Suprapubic skin (tissue), 4 donors: ENCODE results near the gene CNOT4. TPM values are rescaled to one million over a fixed set of nuclear protein-coding genes. Genes with fewer than 3 reads are reported as not detected.
"Not testable (repeated sequence)": the region's sequence is repeated elsewhere in the genome, so short reads cannot be mapped to it uniquely, and the experiment has no call there.

ENCODE experiments used
- DNase-seq, 2 donors: peaks; one replicate each; pipeline ENCODE4 v3.0.0-alpha.2; 2019; ENCODE audit warnings: low spot score in 2 of 2
- H3K27ac ChIP-seq: fragments of 200-600 bp; sonication (generic); one replicate; pipeline ENCODE4 v1.5.1; 2019
- H3K27me3 ChIP-seq: fragments of 200-600 bp; sonication (generic); one replicate; pipeline ENCODE4 v1.5.1; 2019
- H3K36me3 ChIP-seq: fragments of 200-600 bp; sonication (generic); one replicate; pipeline ENCODE4 v1.5.1; 2019
- H3K4me1 ChIP-seq: fragments of 200-600 bp; sonication (generic); one replicate; pipeline ENCODE4 v1.5.1; 2019
- H3K4me3 ChIP-seq: fragments of 200-600 bp; sonication (generic); one replicate; pipeline ENCODE4 v1.5.1; 2019; ENCODE audit warnings: mild to moderate bottlenecking
- H3K9me3 ChIP-seq: fragments of 200-600 bp; sonication (generic); one replicate; pipeline ENCODE4 v1.5.1; 2019
- EP300 ChIP-seq: sonication (generic); formaldehyde crosslinking; IDR thresholded peaks from one replicate; pipeline ENCODE4 v1.6.1; 2017; ENCODE audit warnings: antibody characterized with exemption
- POLR2A ChIP-seq, 2 donors: fragments of 450-650 bp; IDR thresholded peaks; one replicate each; pipeline ENCODE4 v1.6.1; 2017; ENCODE audit warnings: antibody characterized with exemption in 2 of 2, mild to moderate bottlenecking in 2 of 2, moderate library complexity in 2 of 2
- POLR2AphosphoS5 ChIP-seq, 3 donors: sonication (generic); formaldehyde crosslinking; IDR thresholded peaks; one replicate each; pipeline ENCODE4 v1.6.1; 2017; ENCODE audit warnings: antibody characterized with exemption in 3 of 3
- WGBS: methylation state at CpG from one replicate; pipeline ENCODE4 v1.1.5; 2018; 5-methylcytosine and 5-hydroxymethylcytosine counted together
- total RNA-seq, 4 donors: library from RNA; depleted of rRNA; stranded (reverse); fragments of >200 nt; gene quantifications; one replicate each; pipeline ENCODE4 v1.1.0, GENCODE V29; 2016
- TF ChIP-seq, protein P1 (sequence below), 2 donors: fragments of 200-600 bp in 1 of 2; fragments of 450-650 bp in 1 of 2; sonication (generic) in 1 of 2; IDR thresholded peaks; one replicate each; pipeline ENCODE4 v1.5.1; 2016 to 2019; ENCODE audit warnings: antibody characterized with exemption in 2 of 2, mild to moderate bottlenecking in 1 of 2, moderate library complexity in 1 of 2

The CNOT4 gene
- total RNA-seq, 4 donors from 2014 or later, result 17.2 to 32.3 (median 22.6) TPM

DNA sequence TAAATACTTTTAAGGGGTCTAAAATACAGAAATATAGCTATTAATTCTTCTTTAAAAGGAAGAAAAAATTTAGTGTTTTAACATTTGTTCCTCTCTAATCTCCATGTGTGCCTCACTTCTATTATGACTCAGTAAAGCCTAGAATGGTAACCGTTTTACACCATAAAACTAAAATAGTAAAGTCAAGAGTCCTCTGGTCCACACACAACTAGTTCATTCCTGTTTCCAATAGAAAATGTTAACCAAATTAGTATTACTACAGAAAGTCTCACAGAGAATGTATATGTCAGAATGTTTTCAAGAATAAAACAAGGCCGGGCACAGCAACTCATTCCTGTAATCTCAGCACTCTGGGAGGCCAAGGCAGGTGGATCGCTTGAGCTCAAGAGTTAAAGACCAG, 55.8 kb downstream of the CNOT4 start:
- no peaks in the 10 kb centered on the region for H3K27me3 ChIP-seq
- no peaks in the 10 kb centered on the region for H3K36me3 ChIP-seq
- DNase-seq, result no peak
- H3K9me3 ChIP-seq, result no peaks in the 10 kb centered on the region
- H3K4me3 ChIP-seq, result no peak overlapping the region
- 89% methylated on average over 3 of the region's 3 CpGs for WGBS
- H3K4me1 ChIP-seq, result peaks cover under 1% of the 10 kb centered on the region
- no peak overlapping the region for H3K27ac ChIP-seq
- no peak for TF ChIP-seq EP300
- TF ChIP-seq, protein P1, sequence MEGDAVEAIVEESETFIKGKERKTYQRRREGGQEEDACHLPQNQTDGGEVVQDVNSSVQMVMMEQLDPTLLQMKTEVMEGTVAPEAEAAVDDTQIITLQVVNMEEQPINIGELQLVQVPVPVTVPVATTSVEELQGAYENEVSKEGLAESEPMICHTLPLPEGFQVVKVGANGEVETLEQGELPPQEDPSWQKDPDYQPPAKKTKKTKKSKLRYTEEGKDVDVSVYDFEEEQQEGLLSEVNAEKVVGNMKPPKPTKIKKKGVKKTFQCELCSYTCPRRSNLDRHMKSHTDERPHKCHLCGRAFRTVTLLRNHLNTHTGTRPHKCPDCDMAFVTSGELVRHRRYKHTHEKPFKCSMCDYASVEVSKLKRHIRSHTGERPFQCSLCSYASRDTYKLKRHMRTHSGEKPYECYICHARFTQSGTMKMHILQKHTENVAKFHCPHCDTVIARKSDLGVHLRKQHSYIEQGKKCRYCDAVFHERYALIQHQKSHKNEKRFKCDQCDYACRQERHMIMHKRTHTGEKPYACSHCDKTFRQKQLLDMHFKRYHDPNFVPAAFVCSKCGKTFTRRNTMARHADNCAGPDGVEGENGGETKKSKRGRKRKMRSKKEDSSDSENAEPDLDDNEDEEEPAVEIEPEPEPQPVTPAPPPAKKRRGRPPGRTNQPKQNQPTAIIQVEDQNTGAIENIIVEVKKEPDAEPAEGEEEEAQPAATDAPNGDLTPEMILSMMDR (IDR thresholded peaks at IDR 0.05), result no peak
- TF ChIP-seq POLR2AphosphoS5 (IDR thresholded peaks at IDR 0.05), result no peak
- no peak for TF ChIP-seq POLR2A (IDR thresholded peaks at IDR 0.05)

DNA sequence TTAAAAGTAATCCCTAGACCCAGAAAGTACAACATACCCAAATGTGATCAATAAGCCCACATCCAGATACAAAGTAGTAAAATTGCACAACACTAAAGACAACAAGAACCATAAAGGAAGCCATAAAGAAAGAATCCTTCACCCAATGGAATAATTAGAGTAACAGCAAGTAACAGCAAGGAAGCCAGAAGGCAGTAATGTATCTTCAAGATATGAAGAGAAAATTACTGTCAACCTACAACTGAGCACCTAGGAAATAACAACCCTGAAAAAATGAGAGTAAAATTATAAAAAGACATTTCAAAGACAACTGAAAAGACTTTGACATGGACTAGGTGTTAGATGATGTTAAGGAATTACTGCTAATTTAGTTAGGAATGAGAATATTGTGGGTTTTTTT, 60.5 kb downstream of the CNOT4 start:
- Histone ChIP-seq H3K9me3 (no peaks in the 10 kb centered on the region), H3K4me3 (no peak overlapping the region), H3K36me3 (no peaks in the 10 kb centered on the region), H3K4me1 (peaks cover 24% of the 10 kb centered on the region), H3K27me3 (no peaks in the 10 kb centered on the region), H3K27ac (no peak overlapping the region)
- DNase-seq, result no peak
- TF ChIP-seq EP300 (no peak), POLR2AphosphoS5 (IDR thresholded peaks at IDR 0.05) (no peak), POLR2A (IDR thresholded peaks at IDR 0.05) (no peak)
- TF ChIP-seq, protein P1 (IDR thresholded peaks at IDR 0.05), result no peak

DNA sequence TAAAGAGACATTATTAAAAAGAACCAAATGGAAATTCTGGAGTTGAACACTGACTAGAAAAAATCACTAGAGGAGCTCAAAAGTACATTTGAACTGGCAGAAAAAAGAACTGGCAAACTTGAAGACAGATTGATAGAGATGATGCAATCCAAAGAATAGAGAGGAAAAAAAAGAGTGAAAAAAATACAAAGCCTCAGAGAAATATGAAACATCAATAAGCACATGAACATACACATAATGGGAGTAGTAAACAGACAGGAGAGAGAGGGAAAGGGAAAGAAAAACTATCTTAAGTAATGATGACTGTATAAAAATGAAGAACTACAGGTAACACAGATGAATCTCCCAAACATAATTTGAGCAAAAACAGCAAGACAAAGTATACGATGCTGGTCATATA, 61.1 kb downstream of the CNOT4 start:
- Histone ChIP-seq H3K27me3 (no peaks in the 10 kb centered on the region), H3K4me3 (no peak overlapping the region), H3K4me1 (peaks cover 24% of the 10 kb centered on the region), H3K27ac (no peak overlapping the region), H3K9me3 (no peaks in the 10 kb centered on the region), H3K36me3 (peaks cover 2% of the 10 kb centered on the region)
- no peak for DNase-seq
- TF ChIP-seq POLR2AphosphoS5 (IDR thresholded peaks at IDR 0.05), result no peak
- no peak for TF ChIP-seq POLR2A (IDR thresholded peaks at IDR 0.05)
- TF ChIP-seq, protein P1 (IDR thresholded peaks at IDR 0.05), result no peak
- no peak for TF ChIP-seq EP300
- WGBS, result 81% methylated on average over 1 of the region's 1 CpG

DNA sequence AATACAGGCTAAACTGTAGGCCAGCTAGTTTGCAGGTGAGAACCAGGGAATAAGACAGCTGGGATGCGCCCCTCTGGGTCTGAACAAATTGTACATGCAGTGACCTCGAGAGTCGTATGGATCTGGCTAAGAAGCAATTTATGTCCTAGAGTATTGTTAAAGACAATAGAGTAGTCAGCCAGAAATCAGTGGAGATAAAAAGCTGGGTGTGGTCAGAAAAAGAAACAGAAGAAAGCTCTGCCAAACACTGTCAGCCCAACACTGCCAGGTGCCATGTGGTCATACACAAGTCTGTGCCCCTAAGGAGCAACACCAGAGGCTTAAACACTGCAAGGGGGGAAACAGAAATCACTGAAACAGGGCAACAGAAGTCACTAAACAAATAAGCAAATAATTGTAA, 62.2 kb downstream of the CNOT4 start:
- H3K27ac ChIP-seq, result no peak overlapping the region
- TF ChIP-seq, protein P1 (IDR thresholded peaks at IDR 0.05), result no peak
- TF ChIP-seq POLR2AphosphoS5 (IDR thresholded peaks at IDR 0.05) (no peak), POLR2A (IDR thresholded peaks at IDR 0.05) (no peak), EP300 (no peak)
- DNase-seq, result no peak
- no peaks in the 10 kb centered on the region for H3K27me3 ChIP-seq
- no peak overlapping the region for H3K4me3 ChIP-seq
- H3K9me3 ChIP-seq, result no peaks in the 10 kb centered on the region
- peaks cover 4% of the 10 kb centered on the region for H3K36me3 ChIP-seq
- WGBS, result 38% methylated on average over 3 of the region's 3 CpGs
- H3K4me1 ChIP-seq, result peaks cover 24% of the 10 kb centered on the region

DNA sequence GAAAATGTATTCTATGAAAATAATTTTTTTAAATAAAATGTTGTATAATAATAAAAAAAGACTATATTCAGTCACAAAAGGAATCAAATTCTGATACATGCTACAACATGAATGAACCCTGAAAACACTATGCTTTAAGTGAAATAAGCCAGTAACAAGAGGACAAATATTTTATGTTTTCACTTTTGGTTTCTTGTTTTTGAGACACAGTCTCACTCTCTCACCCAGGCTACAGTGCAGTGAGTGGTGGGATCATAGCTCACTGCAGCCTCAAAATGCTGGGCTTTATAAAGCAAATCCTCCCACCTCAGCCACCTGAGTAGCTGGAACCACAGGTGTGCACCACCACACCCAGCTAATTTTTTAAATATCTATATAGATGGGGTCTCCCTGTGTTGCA, 64.2 kb downstream of the CNOT4 start:
- H3K36me3 ChIP-seq, result peaks cover 4% of the 10 kb centered on the region
- H3K27me3 ChIP-seq, result no peaks in the 10 kb centered on the region
- H3K9me3 ChIP-seq, result no peaks in the 10 kb centered on the region
- peaks cover 24% of the 10 kb centered on the region for H3K4me1 ChIP-seq
- H3K27ac ChIP-seq, result no peak overlapping the region
- no peak for TF ChIP-seq POLR2AphosphoS5 (IDR thresholded peaks at IDR 0.05)
- TF ChIP-seq, protein P1 (IDR thresholded peaks at IDR 0.05), result no peak
- no peak for TF ChIP-seq EP300
- TF ChIP-seq POLR2A (IDR thresholded peaks at IDR 0.05), result no peak
- DNase-seq, result no peak
- no peak overlapping the region for H3K4me3 ChIP-seq

DNA sequence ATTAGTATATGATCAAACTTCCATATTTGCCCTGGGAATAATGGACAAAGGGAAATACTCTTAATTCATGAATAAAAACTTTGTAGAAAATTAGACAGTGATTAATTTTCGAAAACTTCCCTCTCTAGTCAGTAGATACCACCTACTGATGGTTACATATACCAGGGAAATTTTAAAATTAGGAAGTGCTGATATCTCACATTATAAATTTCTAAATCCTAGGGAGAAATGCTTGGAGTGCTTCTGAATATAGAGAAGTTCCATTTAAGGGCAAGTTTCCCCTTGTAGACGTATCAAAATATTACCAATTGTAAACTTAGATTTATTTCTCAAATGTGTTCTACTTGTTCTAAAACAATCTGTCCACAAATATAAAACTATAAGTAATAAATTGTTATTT, 64.6 kb downstream of the CNOT4 start:
- H3K4me1 ChIP-seq, result peaks cover 24% of the 10 kb centered on the region
- H3K27ac ChIP-seq, H3K9me3 ChIP-seq, H3K27me3 ChIP-seq, H3K4me3 ChIP-seq, H3K36me3 ChIP-seq, DNase-seq: not testable (repeated sequence)
- 95% methylated on average over 2 of the region's 2 CpGs for WGBS
